K562 (cell line): Measurements from ENCODE around the gene MPC1. TPM values are rescaled to one million over a fixed set of nuclear protein-coding genes. Genes with fewer than 3 reads are reported as not detected.
"Not testable (repeated sequence)": the region's sequence is repeated elsewhere in the genome, so short reads cannot be mapped to it uniquely, and the experiment has no call there.

Source experiments
- ATAC-seq: fragments of 200-7000 bp; cut with Tn5 transposase; 3 replicates; pipeline ENCODE4 v1.9.1; 2020; ENCODE audit warnings: moderate library complexity
- BruUV-seq: library from RNA; stranded (reverse); fragments of 400-500 nt; replicated peaks from 2 replicates; lab custom pipeline; 2021; lab: Mats Ljungman, UMichigan
- CTCF ChIA-PET: fragments of 300-600 bp; formaldehyde crosslinking; extraction: SDS; loops from one replicate; lab custom pipeline; 2021; ENCODE audit warnings: low intra/inter-chr PET ratio; lab: Yijun Ruan, JAX
- POLR2A ChIA-PET: fragments of 300-600, 350-650 bp; sonication (Branson Sonifier 250); formaldehyde crosslinking; extraction: SDS; loops from one replicate; lab custom pipeline; 2021; ENCODE audit warnings: antibody characterized with exemption, inconsistent platforms; lab: Yijun Ruan, JAX
- DNase-seq, 4 experiments: peaks; one replicate each; pipeline versions ENCODE4 v3.0.0 to v3.0.0-alpha.2; 2011 to 2018; ENCODE audit warnings: low spot score in 3 of 4, mixed read lengths in 3 of 4; ENCODE audit errors: extremely low read depth in 1 of 4
- FAIRE-seq: peaks from 2 replicates; lab custom pipeline; 2011; peaks lifted over from hg19 to GRCh38; lab: Jason Lieb, UNC
- H2AFZ ChIP-seq: 2 replicates; pipeline ENCODE4 v1.6.0; 2011; ENCODE audit warnings: low read depth, low read length, control low read depth, inconsistent platforms
- H3K27ac ChIP-seq: fragments of 200-600 bp; 3 replicates; pipeline ENCODE4 v1.8.0; 2011; ENCODE audit warnings: low read depth, mild to moderate bottlenecking, control low read depth, inconsistent platforms, low read length, moderate library complexity, mixed read lengths; ENCODE audit errors: extremely low read depth
- H3K27me3 ChIP-seq, 2 experiments: fragments of 300-600 bp in 1 of 2; 2 replicates in 1 of 2; 3 replicates in 1 of 2; pipeline versions ENCODE4 v1.6.0 to v1.8.0; 2011; ENCODE audit warnings: inconsistent platforms in 2 of 2, low read length in 2 of 2, mild to moderate bottlenecking in 1 of 2, mixed read lengths in 1 of 2, moderate library complexity in 1 of 2; ENCODE audit not compliant: control insufficient read depth in 2 of 2, insufficient read depth in 2 of 2
- H3K36me3 ChIP-seq: fragments of 300-600 bp; 3 replicates; pipeline ENCODE4 v1.8.0; 2011; ENCODE audit warnings: mild to moderate bottlenecking, low read length, inconsistent platforms; ENCODE audit not compliant: control insufficient read depth, insufficient read depth
- H3K4me1 ChIP-seq, 2 experiments: fragments of 200-600 bp in 1 of 2; replicated peaks in 1 of 2; 2 replicates in 1 of 2; 3 replicates in 1 of 2; pipeline versions ENCODE4 v1.5.1 to v1.8.0; 2011; ENCODE audit warnings: inconsistent platforms in 2 of 2, low read length in 2 of 2, mild to moderate bottlenecking in 1 of 2, mixed read lengths in 1 of 2, moderate library complexity in 1 of 2; ENCODE audit not compliant: control insufficient read depth in 2 of 2, insufficient read depth in 2 of 2
- H3K4me2 ChIP-seq: 2 replicates; pipeline ENCODE4 v1.6.1; 2011; ENCODE audit warnings: low read length, control low read depth, inconsistent platforms, mixed read lengths; ENCODE audit not compliant: insufficient read depth
- H3K4me3 ChIP-seq: fragments of 200-600 bp; sonication (generic), shearing (Covaris generic); 2 replicates; pipeline ENCODE4 v1.5.1; 2016; ENCODE audit warnings: control low read depth, inconsistent platforms
- H3K79me2 ChIP-seq: fragments of 200-600 bp; 3 replicates; pipeline ENCODE4 v1.8.0; 2011; ENCODE audit warnings: low read length, inconsistent platforms; ENCODE audit not compliant: control insufficient read depth, insufficient read depth
- H3K9ac ChIP-seq, 2 experiments: 2 replicates each; pipeline versions ENCODE4 v1.6.0 to v1.6.1; 2011; ENCODE audit warnings: low read depth in 2 of 2, low read length in 2 of 2, control low read depth in 1 of 2, inconsistent platforms in 1 of 2, mild to moderate bottlenecking in 1 of 2, mixed read lengths in 1 of 2; ENCODE audit not compliant: insufficient read depth in 1 of 2
- H3K9me1 ChIP-seq: one replicate; pipeline ENCODE4 v1.6.0; 2011; ENCODE audit warnings: inconsistent platforms, mild to moderate bottlenecking, low read length, moderate library complexity; ENCODE audit not compliant: control insufficient read depth, insufficient read depth
- H3K9me3 ChIP-seq: replicated peaks from 2 replicates; pipeline ENCODE4 v1.5.1; 2011; ENCODE audit warnings: low read depth, low read length, inconsistent platforms; ENCODE audit not compliant: control insufficient read depth, insufficient read depth
- H4K20me1 ChIP-seq: replicated peaks from 2 replicates; pipeline ENCODE4 v1.6.1; 2011; ENCODE audit warnings: low read length, inconsistent platforms, mixed read lengths; ENCODE audit not compliant: control insufficient read depth, insufficient read depth
- BCOR ChIP-seq: fragments of 450-650 bp; IDR thresholded peaks from 2 replicates; pipeline ENCODE4 v1.6.1; 2016
- CBX3 ChIP-seq, 2 experiments: IDR thresholded peaks; 1 replicate in 1 of 2; 2 replicates in 1 of 2; pipeline ENCODE4 v1.6.1; 2012; ENCODE audit warnings: inconsistent platforms in 2 of 2, low read length in 2 of 2, borderline replicate concordance in 1 of 2, control low read depth in 1 of 2
- CEBPB ChIP-seq: fragments of 450-650 bp; IDR thresholded peaks from 2 replicates; pipeline ENCODE4 v1.6.1; 2016; ENCODE audit warnings: missing genetic modification characterization, missing compliant biosample characterization
- CEBPG ChIP-seq, 3 experiments: fragments of 200-800 bp in 1 of 3; sonication (Bioruptor generic) in 1 of 3; sonication (generic) in 1 of 3; formaldehyde crosslinking in 1 of 3; IDR thresholded peaks in 2 of 3; conservative IDR thresholded peaks in 1 of 3; 2 replicates each; pipeline versions ENCODE4 v1.6.1 to v1.8.0; 2016 to 2022; ENCODE audit warnings: missing compliant biosample characterization in 2 of 3, missing genetic modification characterization in 2 of 3, mild to moderate bottlenecking in 1 of 3, missing genetic modification reagents in 1 of 3
- CREM ChIP-seq: IDR thresholded peaks from 2 replicates; pipeline ENCODE4 v1.6.1; 2014; ENCODE audit warnings: antibody characterized with exemption, low read depth
- GABPB1 ChIP-seq: sonication (generic); formaldehyde crosslinking; IDR thresholded peaks from 2 replicates; pipeline ENCODE4 v1.8.0; 2022; ENCODE audit warnings: mild to moderate bottlenecking, missing genetic modification reagents
- HNRNPLL ChIP-seq: fragments of 200-400 bp; formaldehyde crosslinking; IDR thresholded peaks from 2 replicates; pipeline ENCODE4 v1.6.1; 2017; ENCODE audit warnings: low read length, low read depth, mild to moderate bottlenecking; ENCODE audit not compliant: poor library complexity, severe bottlenecking
- KDM1A ChIP-seq, 2 experiments: fragments of 450-650 bp; IDR thresholded peaks; 2 replicates each; pipeline ENCODE4 v1.6.1; 2016; ENCODE audit warnings: mild to moderate bottlenecking in 2 of 2
- MCM7 ChIP-seq, 2 experiments: fragments of 450-650 bp; IDR thresholded peaks; 2 replicates each; pipeline ENCODE4 v1.6.1; 2016 to 2018
- MEIS2 ChIP-seq: fragments of 450-650 bp; IDR thresholded peaks from 2 replicates; pipeline ENCODE4 v1.6.1; 2014; ENCODE audit warnings: mild to moderate bottlenecking; ENCODE audit not compliant: partially characterized antibody
- NELFE ChIP-seq: IDR thresholded peaks from 2 replicates; pipeline ENCODE4 v1.6.1; 2011; ENCODE audit warnings: mild to moderate bottlenecking; ENCODE audit not compliant: insufficient read depth, insufficient read length
- ZNF583 ChIP-seq: fragments of 250-450 bp; sonication (Bioruptor Pico); IDR thresholded peaks from 2 replicates; pipeline ENCODE4 v1.4.0; 2020
- WGBS: fragments of 100-300 bp; shearing (Covaris generic); methylation state at CpG from one replicate; pipeline ENCODE4 v1.1.6; 2016; ENCODE audit warnings: low coverage, mixed read lengths; ENCODE audit not compliant: insufficient coverage; ENCODE audit errors: missing lambda C conversion rate; 5-methylcytosine and 5-hydroxymethylcytosine counted together
- in situ Hi-C: fragments of 300-500 bp; cut with MboI; formaldehyde crosslinking; loops from 4 replicates; pipeline ENCODE4 v1.15.0; 2018; ENCODE audit warnings: inconsistent platforms, mixed read lengths
- intact Hi-C: fragments of 100-400 bp; cut with micrococcal nuclease; formaldehyde crosslinking; loops from 2 replicates; pipeline ENCODE4 v1.14.2; 2022
- polyA plus RNA-seq, 8 experiments: library from polyadenylated mRNA; depleted of rRNA in 4 of 8; stranded (reverse) in 5 of 8; unstranded in 3 of 8; fragments of >200 nt; fragmentation: Nextera tagmentation in 2 of 8; fragmentation: Illumina TruSeq in 1 of 8; extraction: Ambion mirVana in 2 of 8; extraction: Trizol in 1 of 8; gene quantifications; 2 replicates each; pipeline versions ENCODE4 v1.2.1 to v1.2.3, GENCODE V29; 2011 to 2014; ENCODE audit warnings: inconsistent platforms in 1 of 8, missing spikeins in 1 of 8
- total RNA-seq, 7 experiments: library from RNA; depleted of rRNA in 6 of 7; stranded (reverse); fragments of >200 nt in 6 of 7; fragmentation: Illumina TruSeq in 2 of 7; extraction: Trizol in 2 of 7; gene quantifications; 2 replicates each; pipeline versions ENCODE4 v1.2.1 to v1.2.3, GENCODE V29; 2011 to 2021; ENCODE audit warnings: low replicate concordance in 1 of 7
- TF ChIP-seq, protein P1 (sequence below): fragments of 450-650 bp; IDR thresholded peaks from 2 replicates; pipeline ENCODE4 v1.6.1; 2016
- TF ChIP-seq, protein P2 (sequence below): sonication (generic); formaldehyde crosslinking; IDR thresholded peaks from 2 replicates; pipeline ENCODE4 v1.8.1; 2023; ENCODE audit warnings: mild to moderate bottlenecking, missing genetic modification reagents

The MPC1 gene
- total and polyA plus RNA-seq, 9 of the 15 experiments (the other 6 are each of a cell fraction or from before 2014, with no cell fraction given) = 78.6 to 185 (median 138) TPM

DNA sequence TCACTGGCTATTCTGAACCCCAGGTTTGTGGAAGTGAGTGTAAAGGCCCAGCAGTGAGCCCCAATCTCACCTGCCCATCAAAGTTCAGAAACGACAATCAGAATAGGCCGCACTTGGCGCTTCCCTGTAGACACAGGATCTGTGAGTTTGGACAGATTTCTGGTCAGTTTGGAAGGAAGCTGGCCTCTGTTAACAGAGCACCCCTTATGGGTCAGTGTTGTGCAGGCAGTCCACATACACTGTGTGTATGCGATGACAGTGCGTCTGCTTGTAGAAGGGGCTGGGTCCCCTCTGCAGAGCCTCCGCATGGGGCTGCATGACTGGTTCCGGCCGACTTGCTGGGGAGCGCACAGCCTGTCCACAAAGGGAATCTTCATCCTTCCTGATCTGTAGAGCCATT is 3.4 kb upstream of the MPC1 start:
- intact Hi-C loops = no loop called here
- POLR2A ChIA-PET = no interaction called here

DNA sequence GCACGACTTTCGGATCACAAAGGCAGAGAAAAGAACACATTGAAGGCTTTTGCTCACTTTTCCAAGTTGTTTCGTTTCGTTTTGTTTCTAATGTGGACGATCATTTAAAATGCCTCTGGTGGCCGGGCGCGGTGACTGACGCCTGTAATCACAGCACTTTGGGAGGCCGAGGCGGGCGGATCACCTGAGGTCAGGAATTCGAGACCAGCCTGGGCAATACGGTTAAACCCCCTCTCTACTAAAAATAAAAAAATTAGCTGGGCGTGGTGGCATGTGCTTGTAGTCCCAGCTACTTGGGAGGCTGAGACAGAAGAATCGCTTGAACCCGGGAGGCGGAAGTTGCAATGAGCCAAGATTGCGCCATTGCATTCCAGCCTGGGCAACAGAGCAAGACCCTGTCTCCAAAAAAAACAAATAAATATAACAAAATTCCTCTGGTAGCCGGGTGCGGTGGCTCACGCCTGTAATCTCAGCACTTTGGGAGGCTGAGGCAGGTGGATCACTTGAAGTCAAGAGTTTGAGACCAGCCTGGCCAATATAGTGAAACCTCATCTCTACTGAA is 1.1 kb upstream of the MPC1 start:
- H3K4me3 ChIP-seq = peak overlapping the region; percentile 96
- H3K9me3 ChIP-seq, H3K36me3 ChIP-seq, ATAC-seq, H3K27me3 ChIP-seq, in situ Hi-C loops, H4K20me1 ChIP-seq, BruUV-seq, H3K9me1 ChIP-seq: not testable (repeated sequence)
- H2AFZ ChIP-seq = peak overlapping the region; percentile 81
- peak overlapping the region; percentile 76 for H3K27ac ChIP-seq
- POLR2A ChIA-PET = interaction anchor here (0.8 to 1.0 kb wide), 4 partner anchors 11 to 102 kb away, joined by 3 to 6 read pairs (median 4); no protein-coding TSS in a partner anchor
- FAIRE-seq (peak; percentile 23), DNase-seq (peak in 1 of 4 experiments; percentile 65)
- H3K79me2 ChIP-seq = peaks cover 43% of the 10 kb centered on the region
- CTCF ChIA-PET = interaction anchor here (0.9 kb wide), 1 partner anchor 108 kb away, joined by 4 read pairs; no protein-coding TSS in a partner anchor
- intact Hi-C loops = loop anchor here (2.0 to 5.0 kb wide), 3 partner anchors 41 to 107 kb away; partner anchors contain the start of gene SFT2D1
- H3K4me1 ChIP-seq = peaks cover 3 to 22% of the 10 kb centered on the region in 2 experiments; a peak in 1 of 5 replicates
- peak overlapping the region; percentile 74 to 93 for H3K9ac ChIP-seq
- peak overlapping the region; percentile 93 for H3K4me2 ChIP-seq
- 23% methylated on average over 22 of the region's 22 CpGs for WGBS
- TF ChIP-seq, protein P1, sequence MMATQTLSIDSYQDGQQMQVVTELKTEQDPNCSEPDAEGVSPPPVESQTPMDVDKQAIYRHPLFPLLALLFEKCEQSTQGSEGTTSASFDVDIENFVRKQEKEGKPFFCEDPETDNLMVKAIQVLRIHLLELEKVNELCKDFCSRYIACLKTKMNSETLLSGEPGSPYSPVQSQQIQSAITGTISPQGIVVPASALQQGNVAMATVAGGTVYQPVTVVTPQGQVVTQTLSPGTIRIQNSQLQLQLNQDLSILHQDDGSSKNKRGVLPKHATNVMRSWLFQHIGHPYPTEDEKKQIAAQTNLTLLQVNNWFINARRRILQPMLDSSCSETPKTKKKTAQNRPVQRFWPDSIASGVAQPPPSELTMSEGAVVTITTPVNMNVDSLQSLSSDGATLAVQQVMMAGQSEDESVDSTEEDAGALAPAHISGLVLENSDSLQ = peak; percentile 86
- TF ChIP-seq GABPB1 (CRISPR knock-in tag) (0 out of 2 replicates have a peak, but pooled peaks have one; percentile 1), BCOR (peak; percentile 76), HNRNPLL (peak; percentile 81), MEIS2 (peak; percentile 20), CREM (peak; percentile 3), KDM1A (IDR thresholded peaks at IDR 0.05) (peak; percentile 61; a peak in 2 of 4 replicates), CEBPG (CRISPR knock-in tag; IDR thresholded peaks at IDR 0.05) (peak; percentile 43; the same call in 1 of the 2 replicates), CEBPG (tag; conservative IDR thresholded peaks at IDR 0.05 in 1 of 2, IDR thresholded peaks at IDR 0.05 in 1 of 2) (peak; percentile 16 to 70; a peak in 2 of 4 replicates), CEBPB (tag) (peak; percentile 92)
- TF ChIP-seq, protein P2, sequence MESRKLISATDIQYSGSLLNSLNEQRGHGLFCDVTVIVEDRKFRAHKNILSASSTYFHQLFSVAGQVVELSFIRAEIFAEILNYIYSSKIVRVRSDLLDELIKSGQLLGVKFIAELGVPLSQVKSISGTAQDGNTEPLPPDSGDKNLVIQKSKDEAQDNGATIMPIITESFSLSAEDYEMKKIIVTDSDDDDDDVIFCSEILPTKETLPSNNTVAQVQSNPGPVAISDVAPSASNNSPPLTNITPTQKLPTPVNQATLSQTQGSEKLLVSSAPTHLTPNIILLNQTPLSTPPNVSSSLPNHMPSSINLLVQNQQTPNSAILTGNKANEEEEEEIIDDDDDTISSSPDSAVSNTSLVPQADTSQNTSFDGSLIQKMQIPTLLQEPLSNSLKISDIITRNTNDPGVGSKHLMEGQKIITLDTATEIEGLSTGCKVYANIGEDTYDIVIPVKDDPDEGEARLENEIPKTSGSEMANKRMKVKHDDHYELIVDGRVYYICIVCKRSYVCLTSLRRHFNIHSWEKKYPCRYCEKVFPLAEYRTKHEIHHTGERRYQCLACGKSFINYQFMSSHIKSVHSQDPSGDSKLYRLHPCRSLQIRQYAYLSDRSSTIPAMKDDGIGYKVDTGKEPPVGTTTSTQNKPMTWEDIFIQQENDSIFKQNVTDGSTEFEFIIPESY (CRISPR knock-in tag) = peak; percentile 85; the same call in 1 of the 2 replicates

More for the DNA sequence above, 3.4 kb upstream of the MPC1 start:
- no TSS peak for BruUV-seq
- Histone ChIP-seq H2AFZ (no peak overlapping the region), H3K27me3 (peaks cover 11 to 13% of the 10 kb centered on the region in 2 experiments; a peak in 4 of 5 replicates), H3K4me1 (peaks cover under 1 to 22% of the 10 kb centered on the region in 2 experiments; a peak in 1 of 5 replicates), H3K79me2 (peaks cover 20% of the 10 kb centered on the region), H3K36me3 (no peaks in the 10 kb centered on the region), H3K9me1 (no peaks in the 10 kb centered on the region), H4K20me1 (no peaks in the 10 kb centered on the region), H3K4me3 (no peak overlapping the region), H3K4me2 (no peak overlapping the region), H3K9me3 (no peaks in the 10 kb centered on the region), H3K27ac (no peak overlapping the region), H3K9ac (no peak overlapping the region)
- WGBS = 88% methylated on average over 9 of the region's 9 CpGs
- no peak for ATAC-seq
- TF ChIP-seq CBX3 (IDR thresholded peaks at IDR 0.05; ENCODE audit: borderline replicate concordance in 1 of 2, low read length in 2 of 2) (no peak), NELFE (no peak), ZNF583 (CRISPR knock-in tag) (no peak), MCM7 (IDR thresholded peaks at IDR 0.05) (no peak)
- no peak for FAIRE-seq
- no peak for DNase-seq
- CTCF ChIA-PET = no interaction called here
- in situ Hi-C loops = loop anchor here (5.0 kb wide), 1 partner anchor 114 kb away; no protein-coding TSS in a partner anchor
